GM10266 (cell line): ENCODE data around the gene NMT2.

Experiments
- DNase-seq: peaks from one replicate; pipeline ENCODE4 v3.0.0; 2012; ENCODE audit errors: extremely low spot score
- CTCF ChIP-seq: IDR thresholded peaks from 2 replicates; pipeline ENCODE4 v1.5.1; 2012; ENCODE audit warnings: mild to moderate bottlenecking, low read depth; ENCODE audit not compliant: control insufficient read depth, insufficient read depth; ENCODE audit errors: missing control alignments

NMT2 gene

GRCh38 chr10:15096661-15097010 lies 71.9 kb downstream of the NMT2 start:
- DNase-seq: no peak
- no peak for TF ChIP-seq CTCF

- TF ChIP-seq CTCF: no peak
- DNase-seq: no peak
Measured at GRCh38 chr10:15092855-15093408, 75.6 kb downstream of the NMT2 start.

DNA sequence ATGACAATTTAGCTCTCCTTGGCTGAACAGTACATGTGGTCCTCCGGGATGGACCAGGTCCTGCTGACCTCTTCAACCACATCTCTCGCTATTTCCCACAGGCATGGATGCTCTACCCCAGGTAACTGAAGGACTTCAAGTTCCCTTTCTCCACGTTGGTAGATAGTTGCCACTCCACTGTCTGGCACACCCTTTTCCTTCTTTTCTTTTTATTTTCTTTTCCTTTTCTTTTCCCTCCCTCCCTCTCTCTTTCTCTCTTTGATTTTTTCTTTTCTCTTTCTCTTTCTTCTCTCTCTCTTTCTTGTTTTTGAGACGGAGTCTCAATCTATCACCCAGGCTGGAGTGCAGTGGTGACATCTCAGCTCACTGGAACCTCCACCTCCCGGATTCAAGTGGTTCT lies 77.1 kb downstream of the NMT2 start:
- no peak for DNase-seq
- TF ChIP-seq CTCF: no peak

DNA sequence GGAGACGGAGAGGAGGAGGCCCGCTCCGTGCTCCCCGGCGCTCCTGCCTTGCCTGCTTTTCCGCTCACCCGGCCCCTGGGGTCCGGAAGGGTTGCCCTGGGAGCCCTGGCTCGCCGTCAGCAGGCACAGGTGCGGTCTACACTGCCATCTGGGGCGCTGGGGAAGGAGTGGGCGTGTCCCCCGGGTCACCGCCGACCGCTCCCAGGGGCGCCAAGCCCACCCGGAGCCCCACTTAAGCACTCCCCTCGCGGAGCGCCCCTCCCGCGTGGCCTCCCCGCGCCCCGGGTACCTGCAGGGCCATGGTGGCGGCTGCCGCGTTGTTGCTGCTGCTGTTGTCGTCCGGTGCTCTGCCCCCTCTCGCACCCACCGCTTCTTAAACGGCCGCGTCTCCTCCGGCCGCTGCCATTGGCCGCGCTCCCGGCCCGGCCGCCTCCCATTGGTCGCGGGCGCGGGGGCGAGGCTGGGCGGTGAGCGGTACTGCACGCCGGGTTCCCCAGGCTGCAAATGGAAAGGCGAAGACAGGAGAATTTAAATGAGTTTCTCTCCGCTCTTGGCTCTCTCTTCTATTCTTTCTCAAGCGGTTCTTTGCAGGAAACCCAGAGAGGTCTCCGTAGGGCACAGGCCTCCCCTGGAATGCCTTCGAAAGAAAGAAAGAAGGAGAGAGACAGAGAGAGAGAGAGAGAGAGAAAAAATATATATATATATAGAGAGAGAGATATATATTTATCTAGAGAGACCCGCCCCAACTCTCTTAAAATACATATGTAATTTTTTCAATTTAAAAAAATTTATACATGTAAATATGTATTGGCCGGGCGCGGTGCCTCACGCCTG lies 79.8 kb downstream of the NMT2 start, which contains the start of gene ACBD7:
Gene ACBD7 (minus strand): TSS at position 349 of the 834 bp plus-strand sequence. CDS start 48 bp downstream, at position 301.
- peak; percentile 89 for DNase-seq
- TF ChIP-seq CTCF: no peak

DNA sequence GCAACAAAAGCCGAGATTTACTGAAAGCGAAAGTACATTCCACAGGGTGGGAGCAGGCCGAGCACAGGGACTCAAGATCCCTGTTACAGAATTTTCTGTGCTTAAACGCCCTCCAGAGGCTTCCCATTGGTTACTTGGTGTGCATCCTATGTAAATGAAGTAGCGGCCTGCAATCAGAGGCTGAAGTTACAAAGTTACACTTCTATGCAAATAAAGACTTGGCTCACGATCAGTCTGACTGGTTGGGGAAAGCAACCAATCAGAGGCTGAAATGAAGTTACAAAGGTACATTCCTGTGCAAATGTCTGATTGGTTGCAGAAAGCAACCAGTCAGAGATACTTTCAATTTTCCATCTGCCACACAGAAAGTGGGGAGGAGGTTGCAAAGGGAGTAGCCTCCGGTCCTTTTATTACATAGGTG lies 84.0 kb downstream of the NMT2 start:
- no peak for TF ChIP-seq CTCF
- DNase-seq: no peak

DNA sequence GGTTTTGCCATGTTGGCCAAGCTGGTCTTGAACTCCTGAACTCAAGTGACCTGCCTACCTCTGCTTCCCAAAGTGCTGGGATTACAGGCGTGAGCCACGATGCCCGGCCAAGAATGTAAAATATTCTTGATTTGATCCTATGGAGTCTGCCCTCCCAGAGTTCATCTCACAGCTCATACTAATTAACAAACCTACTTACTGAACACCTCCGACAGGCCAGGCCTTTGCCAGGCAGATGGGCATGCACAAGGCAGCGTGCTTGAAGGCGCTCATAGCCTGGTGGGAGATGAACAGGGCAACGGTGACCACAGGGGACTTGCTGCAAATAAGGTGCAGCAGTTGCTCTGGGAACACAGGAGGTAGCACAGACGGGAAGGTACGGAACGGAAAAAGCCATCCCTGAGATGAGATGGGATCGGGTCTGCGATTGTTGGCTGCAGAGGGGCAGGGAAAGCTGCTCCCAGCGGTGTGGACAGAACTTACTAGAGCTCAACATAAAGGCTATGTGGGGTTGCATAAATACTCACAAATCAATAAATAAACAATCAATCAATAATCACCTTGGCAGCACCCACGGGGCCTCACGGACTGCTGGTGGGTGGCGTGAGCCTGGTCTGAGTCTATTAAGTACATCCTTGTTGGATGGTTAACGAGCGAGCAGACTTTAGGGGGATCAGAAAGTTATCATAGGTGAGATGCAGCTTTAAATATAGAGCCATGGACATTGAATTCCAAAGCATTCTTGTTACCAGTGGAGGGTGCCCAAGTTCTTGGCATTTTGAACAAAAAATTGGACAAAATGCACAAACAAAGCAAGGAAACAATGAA lies 84.6 kb downstream of the NMT2 start:
- no peak for DNase-seq
- TF ChIP-seq CTCF: no peak
